MV-4-11 (cell line): ENCODE data around the gene HMGB2.

Experiments
- DNase-seq: peaks from one replicate; lab custom pipeline; 2025; lab: John Stamatoyannopoulos, UW

Gene HMGB2

GRCh38 chr4:173334085-173334890, at the start of gene HMGB2:
Gene HMGB2 (minus strand): TSS chr4:173334358. CDS start chr4:173333649, 709 bp downstream.
- DNase-seq, result peak; percentile 100

GRCh38 chr4:173382349-173382748, 48.2 kb upstream of the HMGB2 start:
- DNase-seq, result no peak

GRCh38 chr4:173381610-173382009, 47.5 kb upstream of the HMGB2 start:
- DNase-seq, result no peak

GRCh38 chr4:173380987-173381386, 46.8 kb upstream of the HMGB2 start:
- no peak for DNase-seq

- no peak for DNase-seq
These were observed 45.8 kb upstream of the HMGB2 start for GRCh38 chr4:173379929-173380328.

GRCh38 chr4:173374588-173374987, 40.4 kb upstream of the HMGB2 start:
- no peak for DNase-seq

GRCh38 chr4:173371292-173372192, 37.4 kb upstream of the HMGB2 start:
- DNase-seq, result peak; percentile 39

GRCh38 chr4:173370477-173371291, 36.5 kb upstream of the HMGB2 start, which contains the start of gene SAP30:
Gene SAP30 (plus strand): TSS chr4:173370954. CDS start chr4:173371183, 229 bp downstream.
- peak; percentile 97 for DNase-seq

- DNase-seq, result no peak
These were observed 35.9 kb upstream of the HMGB2 start for GRCh38 chr4:173370130-173370476.

- peak; percentile 16 for DNase-seq
These were observed 33.8 kb upstream of the HMGB2 start for GRCh38 chr4:173367946-173368345.

GRCh38 chr4:173367285-173367684, 33.1 kb upstream of the HMGB2 start:
- DNase-seq, result no peak

GRCh38 chr4:173365359-173365996, 31.3 kb upstream of the HMGB2 start:
- no peak for DNase-seq

- DNase-seq, result no peak
These were observed 28.5 kb upstream of the HMGB2 start for GRCh38 chr4:173362666-173363065.

- no peak for DNase-seq
These were observed 26.5 kb upstream of the HMGB2 start for GRCh38 chr4:173360587-173361221.

- no peak for DNase-seq
These were observed 23.8 kb upstream of the HMGB2 start for GRCh38 chr4:173357939-173358338.

- no peak for DNase-seq
These were observed 13.3 kb upstream of the HMGB2 start for GRCh38 chr4:173347467-173347866.

GRCh38 chr4:173346074-173346473, 11.9 kb upstream of the HMGB2 start:
- no peak for DNase-seq

- no peak for DNase-seq
These were observed 11.5 kb upstream of the HMGB2 start for GRCh38 chr4:173345648-173346047.

- DNase-seq, result no peak
These were observed 9.8 kb upstream of the HMGB2 start for GRCh38 chr4:173343832-173344397.

GRCh38 chr4:173337463-173337862, 3.3 kb upstream of the HMGB2 start:
- DNase-seq, result no peak
